K562 (cell line): Measurements from ENCODE around the gene TNFSF15. TPM values are rescaled to one million over a fixed set of nuclear protein-coding genes. Genes with fewer than 3 reads are reported as not detected.

ENCODE experiments used
- ATAC-seq: fragments of 200-7000 bp; cut with Tn5 transposase; 3 replicates; pipeline ENCODE4 v1.9.1; 2020; ENCODE audit warnings: moderate library complexity
- BruUV-seq: library from RNA; stranded (reverse); fragments of 400-500 nt; replicated peaks from 2 replicates; lab custom pipeline; 2021; lab: Mats Ljungman, UMichigan
- CTCF ChIA-PET: fragments of 300-600 bp; formaldehyde crosslinking; extraction: SDS; loops from one replicate; lab custom pipeline; 2021; ENCODE audit warnings: low intra/inter-chr PET ratio; lab: Yijun Ruan, JAX
- POLR2A ChIA-PET: fragments of 300-600, 350-650 bp; sonication (Branson Sonifier 250); formaldehyde crosslinking; extraction: SDS; loops from one replicate; lab custom pipeline; 2021; ENCODE audit warnings: antibody characterized with exemption, inconsistent platforms; lab: Yijun Ruan, JAX
- DNase-seq, 4 experiments: peaks; one replicate each; pipeline versions ENCODE4 v3.0.0 to v3.0.0-alpha.2; 2011 to 2018; ENCODE audit warnings: low spot score in 3 of 4, mixed read lengths in 3 of 4; ENCODE audit errors: extremely low read depth in 1 of 4
- FAIRE-seq: peaks from 2 replicates; lab custom pipeline; 2011; peaks lifted over from hg19 to GRCh38; lab: Jason Lieb, UNC
- H2AFZ ChIP-seq: 2 replicates; pipeline ENCODE4 v1.6.0; 2011; ENCODE audit warnings: low read depth, low read length, control low read depth, inconsistent platforms
- H3K27ac ChIP-seq: fragments of 200-600 bp; 3 replicates; pipeline ENCODE4 v1.8.0; 2011; ENCODE audit warnings: low read depth, mild to moderate bottlenecking, control low read depth, inconsistent platforms, low read length, moderate library complexity, mixed read lengths; ENCODE audit errors: extremely low read depth
- H3K27me3 ChIP-seq, 2 experiments: fragments of 300-600 bp in 1 of 2; 2 replicates in 1 of 2; 3 replicates in 1 of 2; pipeline versions ENCODE4 v1.6.0 to v1.8.0; 2011; ENCODE audit warnings: inconsistent platforms in 2 of 2, low read length in 2 of 2, mild to moderate bottlenecking in 1 of 2, mixed read lengths in 1 of 2, moderate library complexity in 1 of 2; ENCODE audit not compliant: control insufficient read depth in 2 of 2, insufficient read depth in 2 of 2
- H3K36me3 ChIP-seq: fragments of 300-600 bp; 3 replicates; pipeline ENCODE4 v1.8.0; 2011; ENCODE audit warnings: mild to moderate bottlenecking, low read length, inconsistent platforms; ENCODE audit not compliant: control insufficient read depth, insufficient read depth
- H3K4me1 ChIP-seq, 2 experiments: fragments of 200-600 bp in 1 of 2; replicated peaks in 1 of 2; 2 replicates in 1 of 2; 3 replicates in 1 of 2; pipeline versions ENCODE4 v1.5.1 to v1.8.0; 2011; ENCODE audit warnings: inconsistent platforms in 2 of 2, low read length in 2 of 2, mild to moderate bottlenecking in 1 of 2, mixed read lengths in 1 of 2, moderate library complexity in 1 of 2; ENCODE audit not compliant: control insufficient read depth in 2 of 2, insufficient read depth in 2 of 2
- H3K4me2 ChIP-seq: 2 replicates; pipeline ENCODE4 v1.6.1; 2011; ENCODE audit warnings: low read length, control low read depth, inconsistent platforms, mixed read lengths; ENCODE audit not compliant: insufficient read depth
- H3K4me3 ChIP-seq: fragments of 200-600 bp; sonication (generic), shearing (Covaris generic); 2 replicates; pipeline ENCODE4 v1.5.1; 2016; ENCODE audit warnings: control low read depth, inconsistent platforms
- H3K79me2 ChIP-seq: fragments of 200-600 bp; 3 replicates; pipeline ENCODE4 v1.8.0; 2011; ENCODE audit warnings: low read length, inconsistent platforms; ENCODE audit not compliant: control insufficient read depth, insufficient read depth
- H3K9ac ChIP-seq, 2 experiments: 2 replicates each; pipeline versions ENCODE4 v1.6.0 to v1.6.1; 2011; ENCODE audit warnings: low read depth in 2 of 2, low read length in 2 of 2, control low read depth in 1 of 2, inconsistent platforms in 1 of 2, mild to moderate bottlenecking in 1 of 2, mixed read lengths in 1 of 2; ENCODE audit not compliant: insufficient read depth in 1 of 2
- H3K9me1 ChIP-seq: one replicate; pipeline ENCODE4 v1.6.0; 2011; ENCODE audit warnings: inconsistent platforms, mild to moderate bottlenecking, low read length, moderate library complexity; ENCODE audit not compliant: control insufficient read depth, insufficient read depth
- H3K9me3 ChIP-seq: replicated peaks from 2 replicates; pipeline ENCODE4 v1.5.1; 2011; ENCODE audit warnings: low read depth, low read length, inconsistent platforms; ENCODE audit not compliant: control insufficient read depth, insufficient read depth
- H4K20me1 ChIP-seq: replicated peaks from 2 replicates; pipeline ENCODE4 v1.6.1; 2011; ENCODE audit warnings: low read length, inconsistent platforms, mixed read lengths; ENCODE audit not compliant: control insufficient read depth, insufficient read depth
- ARID3B ChIP-seq: fragments of 250-450 bp; sonication (Bioruptor Pico); IDR thresholded peaks from 2 replicates; pipeline ENCODE4 v1.4.0; 2020; ENCODE audit warnings: borderline replicate concordance
- CAMTA2 ChIP-seq: fragments of 250-450 bp; sonication (Bioruptor Pico); conservative IDR thresholded peaks from 2 replicates; pipeline ENCODE4 v1.5.1; 2022
- HMG20B ChIP-seq: fragments of 250-450 bp; sonication (Bioruptor Pico); IDR thresholded peaks from 2 replicates; pipeline ENCODE4 v1.5.0; 2021; ENCODE audit warnings: mild to moderate bottlenecking
- MECOM ChIP-seq: fragments of 250-450 bp; sonication (Bioruptor Pico); IDR thresholded peaks from 2 replicates; pipeline ENCODE4 v1.8.0; 2022; ENCODE audit warnings: inconsistent platforms
- MYBL2 ChIP-seq, 2 experiments: fragments of 450-650 bp in 1 of 2; sonication (generic) in 1 of 2; formaldehyde crosslinking in 1 of 2; IDR thresholded peaks; 2 replicates each; pipeline versions ENCODE4 v1.6.1 to v1.8.1; 2017 to 2022; ENCODE audit warnings: borderline replicate concordance in 1 of 2, inconsistent platforms in 1 of 2, low read depth in 1 of 2, mild to moderate bottlenecking in 1 of 2, missing genetic modification reagents in 1 of 2, moderate library complexity in 1 of 2
- NFE2L1 ChIP-seq: fragments of 450-650 bp; IDR thresholded peaks from 2 replicates; pipeline ENCODE4 v1.6.1; 2016; ENCODE audit warnings: missing genetic modification characterization, low read depth, mild to moderate bottlenecking, missing compliant biosample characterization, moderate library complexity, borderline replicate concordance
- NFRKB ChIP-seq: fragments of 450-650 bp; IDR thresholded peaks from 2 replicates; pipeline ENCODE4 v1.6.1; 2016; ENCODE audit warnings: low read depth
- NFYB ChIP-seq: IDR thresholded peaks from 2 replicates; pipeline ENCODE4 v1.6.1; 2011; ENCODE audit warnings: mild to moderate bottlenecking, moderate library complexity; ENCODE audit not compliant: insufficient read length; ENCODE audit errors: extremely low read depth
- PML ChIP-seq: IDR thresholded peaks from 2 replicates; pipeline ENCODE4 v1.6.1; 2012; ENCODE audit warnings: low read length, inconsistent platforms
- RCOR1 ChIP-seq, 2 experiments: IDR thresholded peaks; 2 replicates each; pipeline ENCODE4 v1.6.1; 2012; ENCODE audit warnings: low read depth in 2 of 2, low read length in 2 of 2, borderline replicate concordance in 1 of 2, improper control_type of control experiment in 1 of 2
- SPI1 ChIP-seq: IDR thresholded peaks from 2 replicates; pipeline ENCODE4 v1.6.1; 2011; ENCODE audit warnings: low read depth, low read length, control low read depth, borderline replicate concordance
- SREBF1 ChIP-seq: fragments of 150-350 bp; IDR thresholded peaks from 2 replicates; pipeline ENCODE4 v1.6.1; 2014; ENCODE audit warnings: antibody characterized with exemption, low read depth, low read length, borderline replicate concordance
- ZNF232 ChIP-seq: sonication (generic); formaldehyde crosslinking; IDR thresholded peaks from 2 replicates; pipeline ENCODE4 v1.8.0; 2022; ENCODE audit warnings: mild to moderate bottlenecking, missing genetic modification reagents
- ZNF507 ChIP-seq: conservative IDR thresholded peaks from 2 replicates; pipeline ENCODE4 v1.6.1; 2017; ENCODE audit warnings: missing genetic modification characterization, missing compliant biosample characterization
- ZNF717 ChIP-seq: fragments of 250-450 bp; sonication (Bioruptor Pico); IDR thresholded peaks from 2 replicates; pipeline ENCODE4 v1.5.0; 2021
- ZNF76 ChIP-seq: fragments of 250-450 bp; sonication (Bioruptor Pico); IDR thresholded peaks from 2 replicates; pipeline ENCODE4 v1.4.0; 2020; ENCODE audit warnings: mild to moderate bottlenecking, moderate library complexity, borderline replicate concordance
- WGBS: fragments of 100-300 bp; shearing (Covaris generic); methylation state at CpG from one replicate; pipeline ENCODE4 v1.1.6; 2016; ENCODE audit warnings: low coverage, mixed read lengths; ENCODE audit not compliant: insufficient coverage; ENCODE audit errors: missing lambda C conversion rate; 5-methylcytosine and 5-hydroxymethylcytosine counted together
- in situ Hi-C: fragments of 300-500 bp; cut with MboI; formaldehyde crosslinking; loops from 4 replicates; pipeline ENCODE4 v1.15.0; 2018; ENCODE audit warnings: inconsistent platforms, mixed read lengths
- intact Hi-C: fragments of 100-400 bp; cut with micrococcal nuclease; formaldehyde crosslinking; loops from 2 replicates; pipeline ENCODE4 v1.14.2; 2022
- polyA plus RNA-seq, 8 experiments: library from polyadenylated mRNA; depleted of rRNA in 4 of 8; stranded (reverse) in 5 of 8; unstranded in 3 of 8; fragments of >200 nt; fragmentation: Nextera tagmentation in 2 of 8; fragmentation: Illumina TruSeq in 1 of 8; extraction: Ambion mirVana in 2 of 8; extraction: Trizol in 1 of 8; gene quantifications; 2 replicates each; pipeline versions ENCODE4 v1.2.1 to v1.2.3, GENCODE V29; 2011 to 2014; ENCODE audit warnings: inconsistent platforms in 1 of 8, missing spikeins in 1 of 8
- total RNA-seq, 7 experiments: library from RNA; depleted of rRNA in 6 of 7; stranded (reverse); fragments of >200 nt in 6 of 7; fragmentation: Illumina TruSeq in 2 of 7; extraction: Trizol in 2 of 7; gene quantifications; 2 replicates each; pipeline versions ENCODE4 v1.2.1 to v1.2.3, GENCODE V29; 2011 to 2021; ENCODE audit warnings: low replicate concordance in 1 of 7
- TF ChIP-seq, protein P1 (sequence below): fragments of 450-650 bp; IDR thresholded peaks from 2 replicates; pipeline ENCODE4 v1.6.1; 2016

TNFSF15 gene
- total and polyA plus RNA-seq, 9 of the 15 experiments (the other 6 are each of a cell fraction or from before 2014, with no cell fraction given): not detected

- Histone ChIP-seq H4K20me1 (no peaks in the 10 kb centered on the region), H3K27me3 (peaks cover 0 to 4% of the 10 kb centered on the region in 2 experiments; a peak in 1 of 5 replicates), H3K9me1 (no peaks in the 10 kb centered on the region), H3K27ac (no peak overlapping the region), H3K36me3 (no peaks in the 10 kb centered on the region), H3K79me2 (no peaks in the 10 kb centered on the region), H3K4me1 (no peaks in the 10 kb centered on the region), H3K9me3 (no peaks in the 10 kb centered on the region), H3K4me2 (no peak overlapping the region), H3K4me3 (no peak overlapping the region), H2AFZ (no peak overlapping the region), H3K9ac (no peak overlapping the region)
- FAIRE-seq (no peak), ATAC-seq (no peak), DNase-seq (no peak)
- 0% methylated on average over 1 of the region's 1 CpG for WGBS
- TF ChIP-seq ZNF507 (tag) (no peak), PML (no peak), NFYB (no peak), RCOR1 (IDR thresholded peaks at IDR 0.05; ENCODE audit: borderline replicate concordance in 1 of 2, low read depth in 2 of 2, low read length in 2 of 2) (no peak), NFRKB (no peak), ZNF717 (CRISPR knock-in tag) (no peak), SPI1 (no peak), CAMTA2 (CRISPR knock-in tag) (no peak), SREBF1 (no peak), ARID3B (CRISPR knock-in tag) (no peak), MYBL2 (IDR thresholded peaks at IDR 0.05; ENCODE audit: low read depth) (no peak), MYBL2 (CRISPR knock-in tag; IDR thresholded peaks at IDR 0.05; ENCODE audit: borderline replicate concordance) (no peak), NFE2L1 (tag) (no peak), ZNF232 (CRISPR knock-in tag) (no peak), HMG20B (no peak), MECOM (CRISPR knock-in tag) (no peak), ZNF76 (CRISPR knock-in tag) (no peak)
- TF ChIP-seq, protein P1, sequence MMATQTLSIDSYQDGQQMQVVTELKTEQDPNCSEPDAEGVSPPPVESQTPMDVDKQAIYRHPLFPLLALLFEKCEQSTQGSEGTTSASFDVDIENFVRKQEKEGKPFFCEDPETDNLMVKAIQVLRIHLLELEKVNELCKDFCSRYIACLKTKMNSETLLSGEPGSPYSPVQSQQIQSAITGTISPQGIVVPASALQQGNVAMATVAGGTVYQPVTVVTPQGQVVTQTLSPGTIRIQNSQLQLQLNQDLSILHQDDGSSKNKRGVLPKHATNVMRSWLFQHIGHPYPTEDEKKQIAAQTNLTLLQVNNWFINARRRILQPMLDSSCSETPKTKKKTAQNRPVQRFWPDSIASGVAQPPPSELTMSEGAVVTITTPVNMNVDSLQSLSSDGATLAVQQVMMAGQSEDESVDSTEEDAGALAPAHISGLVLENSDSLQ: no peak
- ChIA-PET POLR2A (interaction anchor here (1.0 kb wide), 1 partner anchor 12 kb away, joined by 3 read pairs; no protein-coding TSS in a partner anchor), CTCF (no interaction called here)
- in situ Hi-C loops: no loop called here
- intact Hi-C loops: no loop called here
- no TSS peak for BruUV-seq
Observed at GRCh38 chr9:114803479-114804265, 2.2 kb downstream of the TNFSF15 start.
